IMR-90 (cell line): Measurements from ENCODE around the gene CNTN5. TPM values are rescaled to one million over a fixed set of nuclear protein-coding genes. Genes with fewer than 3 reads are reported as not detected.

Experiments
- ATAC-seq: fragments of 200-7000 bp; cut with Tn5 transposase; 2 replicates; pipeline ENCODE4 v1.9.1; 2020; ENCODE audit warnings: low read depth, mild to moderate bottlenecking, moderate library complexity
- BruUV-seq: library from RNA; stranded (reverse); fragments of 400-500 nt; replicated peaks from 2 replicates; lab custom pipeline; 2021; lab: Mats Ljungman, UMichigan
- CTCF ChIA-PET: fragments of 300-600 bp; formaldehyde crosslinking; extraction: SDS; loops from one replicate; lab custom pipeline; 2021; ENCODE audit warnings: antibody characterized with exemption; lab: Yijun Ruan, JAX
- POLR2A ChIA-PET: fragments of 300-600 bp; sonication (Branson Sonifier 250); formaldehyde crosslinking; loops from one replicate; lab custom pipeline; 2022; ENCODE audit warnings: antibody characterized with exemption; ENCODE audit not compliant: unreplicated experiment; lab: Charles Lee
- DNase-seq: peaks from one replicate; pipeline ENCODE4 v3.0.0; 2013
- H2AFZ ChIP-seq: replicated peaks from 2 replicates; pipeline ENCODE3; 2013; ENCODE audit warnings: low read length, mild to moderate bottlenecking; ENCODE audit not compliant: poor library complexity
- H2AK5ac ChIP-seq: 2 replicates; pipeline ENCODE4 v1.6.1; 2013; ENCODE audit warnings: low read depth, low read length, inconsistent platforms
- H2AK9ac ChIP-seq: replicated peaks from 2 replicates; pipeline ENCODE3; 2013; ENCODE audit warnings: mild to moderate bottlenecking, low read depth, low read length, moderate library complexity; ENCODE audit not compliant: poor library complexity
- H2BK120ac ChIP-seq: 2 replicates; pipeline ENCODE4 v1.6.1; 2013; ENCODE audit warnings: low read depth, low read length, inconsistent platforms
- H2BK15ac ChIP-seq: 3 replicates; pipeline ENCODE4 v1.6.1; 2013; ENCODE audit warnings: low read depth, low read length, inconsistent platforms
- H2BK20ac ChIP-seq: 2 replicates; pipeline ENCODE4 v1.6.1; 2013; ENCODE audit warnings: low read depth, mild to moderate bottlenecking, inconsistent platforms, low read length, moderate library complexity
- H2BK5ac ChIP-seq: 2 replicates; pipeline ENCODE4 v1.6.1; 2013; ENCODE audit warnings: mild to moderate bottlenecking, low read depth, low read length, inconsistent platforms; ENCODE audit not compliant: poor library complexity, severe bottlenecking
- H3K14ac ChIP-seq: replicated peaks from 2 replicates; pipeline ENCODE4 v1.6.1; 2013; ENCODE audit warnings: low read depth, low read length, inconsistent platforms
- H3K18ac ChIP-seq: 2 replicates; pipeline ENCODE4 v1.6.1; 2013; ENCODE audit warnings: low read depth, low read length, control low read depth
- H3K23ac ChIP-seq: 2 replicates; pipeline ENCODE4 v1.6.1; 2013; ENCODE audit warnings: low read depth, low read length, inconsistent platforms
- H3K27ac ChIP-seq: 2 replicates; pipeline ENCODE4 v1.5.1; 2013; ENCODE audit warnings: mild to moderate bottlenecking, control low read depth, low read length; ENCODE audit not compliant: insufficient read depth
- H3K27me3 ChIP-seq: 2 replicates; pipeline ENCODE4 v1.6.1; 2013; ENCODE audit warnings: low read length; ENCODE audit not compliant: control insufficient read depth, insufficient read depth
- H3K36me3 ChIP-seq: 2 replicates; pipeline ENCODE4 v1.6.1; 2013; ENCODE audit warnings: low read length, mixed read lengths; ENCODE audit not compliant: control insufficient read depth, insufficient read depth
- H3K4ac ChIP-seq: 2 replicates; pipeline ENCODE4 v1.6.1; 2013; ENCODE audit warnings: low read depth, low read length, inconsistent platforms
- H3K4me1 ChIP-seq: 2 replicates; pipeline ENCODE4 v1.6.1; 2013; ENCODE audit warnings: low read length, mixed read lengths; ENCODE audit not compliant: control insufficient read depth, insufficient read depth
- H3K4me2 ChIP-seq: 2 replicates; pipeline ENCODE4 v1.6.1; 2013; ENCODE audit warnings: low read depth, mild to moderate bottlenecking, control low read depth, low read length, moderate library complexity
- H3K4me3 ChIP-seq: 2 replicates; pipeline ENCODE4 v1.5.1; 2013; ENCODE audit warnings: low read depth, mild to moderate bottlenecking, control low read depth, low read length, moderate library complexity; ENCODE audit not compliant: insufficient read depth
- H3K56ac ChIP-seq: 2 replicates; pipeline ENCODE4 v1.6.1; 2013; ENCODE audit warnings: low read length, inconsistent platforms; ENCODE audit not compliant: insufficient read depth; ENCODE audit errors: extremely low read depth
- H3K79me1 ChIP-seq, 2 experiments: 2 replicates each; pipeline ENCODE4 v1.6.1; 2013; ENCODE audit warnings: low read length in 2 of 2, inconsistent platforms in 1 of 2, low read depth in 1 of 2
- H3K9ac ChIP-seq: 2 replicates; pipeline ENCODE4 v1.6.1; 2013; ENCODE audit warnings: low read depth, low read length, control low read depth
- H3K9me1 ChIP-seq: 2 replicates; pipeline ENCODE4 v1.6.1; 2013; ENCODE audit warnings: low read length, inconsistent platforms; ENCODE audit not compliant: insufficient read depth
- H3K9me3 ChIP-seq: 2 replicates; pipeline ENCODE4 v1.6.1; 2013; ENCODE audit warnings: low read length; ENCODE audit not compliant: control insufficient read depth, insufficient read depth
- H4K20me1 ChIP-seq: 2 replicates; pipeline ENCODE4 v1.6.1; 2013; ENCODE audit warnings: low read length, inconsistent platforms; ENCODE audit not compliant: insufficient read depth
- H4K5ac ChIP-seq: 2 replicates; pipeline ENCODE4 v1.6.1; 2013; ENCODE audit warnings: mild to moderate bottlenecking, low read depth, low read length, control low read depth
- H4K8ac ChIP-seq, 2 experiments: 2 replicates each; pipeline ENCODE4 v1.6.1; 2013; ENCODE audit warnings: low read depth in 2 of 2, low read length in 2 of 2, control low read depth in 1 of 2, inconsistent platforms in 1 of 2
- H4K91ac ChIP-seq: 2 replicates; pipeline ENCODE4 v1.6.1; 2013; ENCODE audit warnings: low read depth, low read length, inconsistent platforms; ENCODE audit not compliant: insufficient read depth
- FOS ChIP-seq: fragments of 150-350 bp; IDR thresholded peaks from 2 replicates; pipeline ENCODE4 v1.6.1; 2016; ENCODE audit warnings: low read depth, low read length
- MAFK ChIP-seq: IDR thresholded peaks from 2 replicates; pipeline ENCODE4 v1.6.1; 2012; ENCODE audit warnings: low read depth, low read length, improper control_type of control experiment
- MAZ ChIP-seq: IDR thresholded peaks from 2 replicates; pipeline ENCODE4 v1.6.1; 2012; ENCODE audit warnings: low read depth, mild to moderate bottlenecking, low read length, improper control_type of control experiment, moderate library complexity, borderline replicate concordance
- MXI1 ChIP-seq: IDR thresholded peaks from 2 replicates; pipeline ENCODE4 v1.6.1; 2012; ENCODE audit warnings: low read depth, mild to moderate bottlenecking, low read length, moderate library complexity, borderline replicate concordance
- NFE2L2 ChIP-seq: fragments of 150-350 bp; IDR thresholded peaks from 2 replicates; pipeline ENCODE4 v1.6.1; 2016; ENCODE audit warnings: low read depth, mild to moderate bottlenecking, low read length
- POLR2A ChIP-seq: IDR thresholded peaks from 2 replicates; pipeline ENCODE4 v1.6.1; 2012; ENCODE audit warnings: mild to moderate bottlenecking, low read depth, low read length
- RCOR1 ChIP-seq: IDR thresholded peaks from 2 replicates; pipeline ENCODE4 v1.6.1; 2012; ENCODE audit warnings: mild to moderate bottlenecking, low read length, improper control_type of control experiment; ENCODE audit not compliant: insufficient replicate concordance
- RFX5 ChIP-seq: IDR thresholded peaks from 2 replicates; pipeline ENCODE4 v1.8.0; 2012; ENCODE audit warnings: low read depth, mild to moderate bottlenecking, low read length, moderate library complexity
- SMC3 ChIP-seq: fragments of 150-350 bp; IDR thresholded peaks from 2 replicates; pipeline ENCODE4 v1.6.1; 2016; ENCODE audit warnings: low read depth, mild to moderate bottlenecking, antibody characterized with exemption, low read length, moderate library complexity
- USF2 ChIP-seq: fragments of 150-350 bp; IDR thresholded peaks from 2 replicates; pipeline ENCODE4 v1.6.1; 2017; ENCODE audit warnings: mild to moderate bottlenecking, antibody characterized with exemption, low read length, low read depth
- WGBS, 2 experiments: methylation state at CpG; one replicate each; pipeline versions ENCODE4 v1.1.5 to v1.1.7; 2013; ENCODE audit warnings: missing lambda C conversion rate in 2 of 2; ENCODE audit not compliant: insufficient read length in 1 of 2; ENCODE audit errors: extremely low coverage in 2 of 2; 5-methylcytosine and 5-hydroxymethylcytosine counted together
- dilution Hi-C: fragments of 300-500 bp; cut with HindIII; formaldehyde crosslinking; loops from one replicate; pipeline ENCODE4 v1.14.3; 2018; ENCODE audit warnings: low sequenced_read_pairs; ENCODE audit not compliant: unreplicated experiment
- in situ Hi-C: fragments of 300-500 bp; cut with MboI; formaldehyde crosslinking; loops from 3 replicates; pipeline ENCODE4 v1.14.3; 2019; ENCODE audit warnings: low sequenced_read_pairs, inconsistent platforms, mixed read lengths
- intact Hi-C: fragments of 100-400 bp; cut with micrococcal nuclease; formaldehyde crosslinking; loops from 2 replicates; pipeline ENCODE4 v1.10.0; 2022
- polyA plus RNA-seq, 3 experiments: library from polyadenylated mRNA; depleted of rRNA; stranded (reverse); fragments of >200 nt; gene quantifications; 2 replicates each; pipeline ENCODE4 v1.2.3, GENCODE V29; 2012; ENCODE audit warnings: low replicate concordance in 1 of 3
- total RNA-seq: library from RNA; depleted of rRNA; stranded (reverse); fragments of >200 nt; gene quantifications from 2 replicates; pipeline ENCODE4 v1.2.3, GENCODE V29; 2012
- TF ChIP-seq, protein P1 (sequence below): conservative IDR thresholded peaks from 2 replicates; pipeline ENCODE4 v1.5.1; 2012; ENCODE audit warnings: mild to moderate bottlenecking, low read depth, low read length, improper control_type of control experiment

Gene CNTN5
- total and polyA plus RNA-seq, 2 of the 4 experiments (the other 2 are of a cell fraction), result not detected

DNA sequence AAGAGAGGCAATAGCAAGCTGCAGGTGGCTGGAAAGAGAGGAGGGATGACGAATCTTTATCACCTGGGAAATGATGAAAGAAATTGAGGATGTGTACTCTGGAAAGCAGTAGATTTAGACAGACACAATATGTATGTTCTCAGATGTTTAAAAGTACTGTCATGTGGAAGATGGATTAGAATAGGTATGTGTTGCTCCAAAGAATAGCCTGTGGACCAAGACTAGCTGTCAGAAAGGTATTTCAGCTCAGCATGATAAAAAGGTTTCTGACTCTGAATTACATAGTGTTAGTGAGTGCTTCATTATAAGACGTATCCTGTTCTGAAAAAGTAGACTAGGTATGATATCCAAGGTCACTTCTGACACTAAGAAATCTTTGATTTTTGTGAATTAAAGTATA lies 322.4 kb downstream of the CNTN5 start:
- Histone ChIP-seq H3K14ac (no peak overlapping the region), H3K27ac (no peak overlapping the region), H4K91ac (no peak overlapping the region), H2BK15ac (no peak overlapping the region), H2AK5ac (no peak overlapping the region), H3K56ac (no peak overlapping the region), H3K9ac (no peak overlapping the region), H3K27me3 (no peaks in the 10 kb centered on the region), H4K8ac (no peak overlapping the region), H2AFZ (no peak overlapping the region), H4K20me1 (no peaks in the 10 kb centered on the region), H3K18ac (no peak overlapping the region), H3K4me1 (no peaks in the 10 kb centered on the region), H3K36me3 (no peaks in the 10 kb centered on the region), H3K23ac (no peak overlapping the region), H3K4me2 (no peak overlapping the region), H3K4me3 (no peak overlapping the region), H4K5ac (no peak overlapping the region), H3K9me1 (no peaks in the 10 kb centered on the region), H2AK9ac (no peak overlapping the region), H2BK20ac (no peak overlapping the region), H3K9me3 (no peaks in the 10 kb centered on the region), H3K79me1 (no peaks in the 10 kb centered on the region), H2BK120ac (no peak overlapping the region), H3K4ac (no peak overlapping the region), H2BK5ac (no peak overlapping the region)
- DNase-seq, result no peak
- dilution Hi-C loops (no loop called here), in situ Hi-C loops (no loop called here), intact Hi-C loops (no loop called here)
- TF ChIP-seq NFE2L2 (no peak), RFX5 (no peak), RCOR1 (no peak), USF2 (no peak), FOS (no peak), MXI1 (no peak), MAFK (no peak), SMC3 (no peak), POLR2A (no peak), MAZ (no peak)
- TF ChIP-seq, protein P1, sequence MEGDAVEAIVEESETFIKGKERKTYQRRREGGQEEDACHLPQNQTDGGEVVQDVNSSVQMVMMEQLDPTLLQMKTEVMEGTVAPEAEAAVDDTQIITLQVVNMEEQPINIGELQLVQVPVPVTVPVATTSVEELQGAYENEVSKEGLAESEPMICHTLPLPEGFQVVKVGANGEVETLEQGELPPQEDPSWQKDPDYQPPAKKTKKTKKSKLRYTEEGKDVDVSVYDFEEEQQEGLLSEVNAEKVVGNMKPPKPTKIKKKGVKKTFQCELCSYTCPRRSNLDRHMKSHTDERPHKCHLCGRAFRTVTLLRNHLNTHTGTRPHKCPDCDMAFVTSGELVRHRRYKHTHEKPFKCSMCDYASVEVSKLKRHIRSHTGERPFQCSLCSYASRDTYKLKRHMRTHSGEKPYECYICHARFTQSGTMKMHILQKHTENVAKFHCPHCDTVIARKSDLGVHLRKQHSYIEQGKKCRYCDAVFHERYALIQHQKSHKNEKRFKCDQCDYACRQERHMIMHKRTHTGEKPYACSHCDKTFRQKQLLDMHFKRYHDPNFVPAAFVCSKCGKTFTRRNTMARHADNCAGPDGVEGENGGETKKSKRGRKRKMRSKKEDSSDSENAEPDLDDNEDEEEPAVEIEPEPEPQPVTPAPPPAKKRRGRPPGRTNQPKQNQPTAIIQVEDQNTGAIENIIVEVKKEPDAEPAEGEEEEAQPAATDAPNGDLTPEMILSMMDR, result no peak
- 50% methylated on average over 1 of the region's 2 CpGs; no CpG with 5 or more reads in 1 of the 2 experiments for WGBS, 2 experiments
- ATAC-seq, result no peak
- no TSS peak for BruUV-seq
- CTCF ChIA-PET, result no interaction called here
- POLR2A ChIA-PET, result no interaction called here
